Gastrocnemius medialis (tissue), 4 donors: ENCODE measurements around the gene OTULIN.

Source experiments
- POLR2A ChIP-seq, 2 donors: fragments of 450-650 bp; IDR thresholded peaks; one replicate each; pipeline ENCODE4 v1.6.1; 2017; ENCODE audit warnings: antibody characterized with exemption in 2 of 2, mild to moderate bottlenecking in 2 of 2, moderate library complexity in 2 of 2
- TF ChIP-seq, protein P1 (sequence below), 5 experiments: fragments of 450-650 bp in 3 of 5; fragments of 200-600 bp in 2 of 5; sonication (generic) in 2 of 5; IDR thresholded peaks in 4 of 5; conservative IDR thresholded peaks in 1 of 5; 1 replicate in 4 of 5; 2 replicates in 1 of 5; pipeline ENCODE4 v1.5.1; 2016 to 2019; ENCODE audit warnings: antibody characterized with exemption in 5 of 5, mild to moderate bottlenecking in 3 of 5, moderate library complexity in 3 of 5

DNA sequence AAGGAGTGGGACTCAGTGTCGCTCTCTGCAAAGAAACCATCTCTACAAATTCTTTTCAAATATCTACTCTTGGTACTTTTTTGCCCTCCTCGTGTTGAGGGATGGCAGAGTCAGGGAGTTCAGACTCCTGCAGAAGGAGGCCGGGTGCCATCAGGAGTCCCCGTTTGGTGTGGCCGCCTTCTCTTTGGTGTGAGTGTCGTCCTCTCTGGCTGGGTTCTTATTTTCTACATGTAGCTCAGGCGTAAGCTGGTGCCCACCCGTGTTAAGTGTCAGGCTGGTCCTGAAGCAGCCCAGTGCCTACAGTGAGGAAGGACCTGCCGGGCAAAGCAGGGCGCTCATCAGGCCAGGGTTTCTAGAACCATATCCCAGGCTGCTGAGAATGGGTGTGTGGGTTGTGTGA, 37.0 kb downstream of the OTULIN start:
- TF ChIP-seq, protein P1, sequence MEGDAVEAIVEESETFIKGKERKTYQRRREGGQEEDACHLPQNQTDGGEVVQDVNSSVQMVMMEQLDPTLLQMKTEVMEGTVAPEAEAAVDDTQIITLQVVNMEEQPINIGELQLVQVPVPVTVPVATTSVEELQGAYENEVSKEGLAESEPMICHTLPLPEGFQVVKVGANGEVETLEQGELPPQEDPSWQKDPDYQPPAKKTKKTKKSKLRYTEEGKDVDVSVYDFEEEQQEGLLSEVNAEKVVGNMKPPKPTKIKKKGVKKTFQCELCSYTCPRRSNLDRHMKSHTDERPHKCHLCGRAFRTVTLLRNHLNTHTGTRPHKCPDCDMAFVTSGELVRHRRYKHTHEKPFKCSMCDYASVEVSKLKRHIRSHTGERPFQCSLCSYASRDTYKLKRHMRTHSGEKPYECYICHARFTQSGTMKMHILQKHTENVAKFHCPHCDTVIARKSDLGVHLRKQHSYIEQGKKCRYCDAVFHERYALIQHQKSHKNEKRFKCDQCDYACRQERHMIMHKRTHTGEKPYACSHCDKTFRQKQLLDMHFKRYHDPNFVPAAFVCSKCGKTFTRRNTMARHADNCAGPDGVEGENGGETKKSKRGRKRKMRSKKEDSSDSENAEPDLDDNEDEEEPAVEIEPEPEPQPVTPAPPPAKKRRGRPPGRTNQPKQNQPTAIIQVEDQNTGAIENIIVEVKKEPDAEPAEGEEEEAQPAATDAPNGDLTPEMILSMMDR (IDR thresholded peaks at IDR 0.05 in 4 of 5, conservative IDR thresholded peaks at IDR 0.05 in 1 of 5), result no peak
- no peak for TF ChIP-seq POLR2A (IDR thresholded peaks at IDR 0.05)
